NCI-H146 treated with DMSO at 0.1 percent for 48 hours (cell line): ENCODE data around the gene NPFFR1.
"Not testable (repeated sequence)": the region's sequence is repeated elsewhere in the genome, so short reads cannot be mapped to it uniquely, and the experiment has no call there.

Experiments
- DNase-seq: peaks from one replicate; lab custom pipeline; 2025; ENCODE audit not compliant: unreplicated experiment; lab: John Stamatoyannopoulos, UW

The NPFFR1 gene

DNA sequence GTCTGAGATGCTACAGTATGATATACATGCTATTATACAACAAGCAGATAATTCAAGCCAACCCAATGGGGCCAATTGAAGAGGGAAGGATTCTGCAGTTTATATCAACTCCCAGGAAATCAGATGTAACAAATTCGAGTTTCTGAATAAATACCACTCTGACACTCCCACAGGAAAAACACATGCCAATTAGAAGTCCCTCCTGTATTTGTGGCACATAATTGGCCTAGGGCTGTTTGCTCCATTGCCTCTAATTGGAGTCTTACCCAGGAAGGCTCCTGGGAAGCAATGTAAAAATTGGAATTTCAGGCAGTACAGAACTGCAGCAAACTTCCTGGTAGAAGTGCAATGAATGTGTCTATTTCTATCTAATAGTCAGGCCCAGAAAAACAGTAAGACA is 55.3 kb downstream of the NPFFR1 start:
- DNase-seq: peak; percentile 7

DNA sequence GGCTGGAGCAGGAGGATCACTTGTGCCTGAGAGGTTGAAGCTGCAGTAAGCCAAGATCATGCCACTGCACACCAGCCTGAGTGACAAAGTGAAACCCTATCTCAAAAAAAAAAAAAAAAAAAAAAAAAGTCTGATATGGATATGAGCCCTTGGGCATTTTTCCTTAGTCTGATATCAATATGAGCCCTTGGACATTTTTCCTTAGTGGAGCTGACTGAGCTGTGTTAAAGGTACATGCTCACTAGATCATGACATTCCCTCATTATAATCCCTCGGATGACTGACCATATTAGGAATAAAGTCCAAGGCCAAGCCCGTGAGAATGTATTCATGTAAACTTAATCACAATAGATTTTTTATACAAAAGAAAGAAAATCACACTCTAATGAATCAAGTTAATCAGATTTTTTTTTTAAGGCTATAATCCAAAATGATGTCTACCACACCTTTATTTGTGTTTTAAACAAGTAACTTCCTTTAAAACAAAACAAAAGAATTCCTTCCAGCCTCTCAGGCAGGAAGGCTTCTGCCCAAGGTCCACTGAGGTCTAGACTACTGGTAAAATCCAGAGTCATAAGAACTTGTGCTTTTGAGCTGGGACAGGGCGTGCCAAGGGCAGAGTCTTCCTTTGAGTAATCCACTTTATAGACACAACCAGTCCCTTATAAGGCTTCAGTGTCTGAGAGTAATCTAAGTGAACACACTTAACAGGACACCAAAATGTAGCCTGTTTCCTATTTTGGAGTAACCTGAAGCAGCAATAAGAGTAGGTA is 56.1 kb downstream of the NPFFR1 start:
- DNase-seq: no peak

DNA sequence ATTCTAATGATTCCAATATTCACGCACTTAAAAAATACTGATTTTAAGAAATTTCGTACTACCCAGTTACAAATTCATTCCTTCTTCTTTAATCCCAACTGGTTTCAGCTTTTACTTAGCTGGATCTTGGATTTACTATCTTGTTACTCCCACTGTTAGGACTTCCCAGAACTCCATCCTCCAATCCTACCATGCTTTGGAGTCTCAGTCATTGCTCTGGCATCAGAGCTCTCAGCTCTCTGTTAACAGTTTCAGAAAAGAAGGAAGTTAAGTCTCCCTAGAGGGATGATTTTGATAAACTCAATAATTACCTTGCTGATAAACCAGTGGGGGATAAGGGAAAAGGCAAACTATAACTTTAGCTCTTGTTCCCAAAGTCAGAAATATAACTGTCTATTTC is 60.1 kb downstream of the NPFFR1 start:
- DNase-seq: no peak

DNA sequence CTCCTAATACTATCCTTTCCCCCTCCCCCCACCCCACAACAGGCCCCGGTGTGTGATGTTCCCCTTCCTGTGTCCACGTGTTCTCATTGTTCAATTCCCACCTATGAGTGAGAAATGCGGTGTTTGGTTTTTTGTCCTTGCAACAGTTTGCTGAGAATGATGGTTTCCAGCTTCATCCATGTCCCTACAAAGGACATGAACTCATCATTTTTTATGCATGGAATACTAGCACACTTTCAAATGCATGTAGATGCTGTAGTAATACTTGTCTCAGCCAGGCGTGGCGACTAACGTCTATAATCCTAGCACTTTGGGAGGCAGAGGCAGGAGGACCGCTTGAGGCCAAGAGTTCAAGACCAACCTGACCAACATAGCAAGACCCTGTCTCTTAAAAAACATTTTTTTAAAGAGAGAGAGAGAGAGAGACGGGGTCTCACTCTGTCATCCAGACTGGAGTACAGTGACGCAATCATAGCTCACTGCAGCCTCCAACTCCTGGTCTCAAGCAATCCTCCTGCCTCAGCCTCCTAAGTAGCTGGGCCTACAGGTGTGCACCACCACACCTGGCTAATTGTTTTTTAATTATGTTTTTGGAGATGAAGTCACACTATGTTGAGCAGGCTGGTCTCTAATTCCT is 60.9 kb downstream of the NPFFR1 start:
- DNase-seq: not testable (repeated sequence)

DNA sequence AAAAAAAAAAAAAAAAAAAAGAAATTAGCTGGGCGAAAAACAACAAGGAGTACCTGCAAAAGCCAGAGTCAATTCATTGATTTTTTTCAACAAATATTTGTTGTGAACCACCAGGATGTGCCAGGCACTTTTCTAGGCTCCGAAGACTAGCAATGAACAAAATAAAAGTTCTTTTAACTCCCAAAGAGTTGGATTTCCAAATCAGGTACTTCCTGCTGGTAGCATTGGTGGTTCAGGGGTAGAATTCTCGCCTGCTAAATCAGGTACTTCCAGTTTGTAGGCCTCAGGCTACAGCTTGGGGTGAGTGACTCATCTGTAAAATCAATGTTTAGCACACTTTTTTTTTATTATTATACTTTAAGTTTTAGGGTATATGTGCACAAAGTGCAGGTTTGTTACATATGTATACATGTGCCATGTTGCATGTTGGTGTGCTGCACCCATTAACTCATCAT is 61.4 kb downstream of the NPFFR1 start:
- DNase-seq: no peak

DNA sequence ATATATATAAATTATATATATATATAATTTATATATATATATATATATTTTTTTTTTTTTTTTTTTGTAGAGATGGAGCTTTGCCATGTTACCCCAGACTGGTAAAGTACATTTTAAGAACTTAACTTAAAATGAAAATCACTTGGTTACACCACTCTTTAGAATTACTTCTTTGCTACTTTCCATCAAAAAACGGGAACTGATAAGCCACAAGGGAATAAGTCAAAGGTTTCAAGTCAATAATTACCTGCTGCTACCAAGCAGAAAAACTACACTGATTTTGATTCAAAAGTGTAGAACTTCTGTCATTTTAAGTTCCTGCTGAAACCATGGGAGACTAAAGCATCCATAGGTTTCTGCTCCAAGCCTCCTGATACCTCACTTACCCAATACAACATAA is 62.8 kb downstream of the NPFFR1 start:
- DNase-seq: no peak

DNA sequence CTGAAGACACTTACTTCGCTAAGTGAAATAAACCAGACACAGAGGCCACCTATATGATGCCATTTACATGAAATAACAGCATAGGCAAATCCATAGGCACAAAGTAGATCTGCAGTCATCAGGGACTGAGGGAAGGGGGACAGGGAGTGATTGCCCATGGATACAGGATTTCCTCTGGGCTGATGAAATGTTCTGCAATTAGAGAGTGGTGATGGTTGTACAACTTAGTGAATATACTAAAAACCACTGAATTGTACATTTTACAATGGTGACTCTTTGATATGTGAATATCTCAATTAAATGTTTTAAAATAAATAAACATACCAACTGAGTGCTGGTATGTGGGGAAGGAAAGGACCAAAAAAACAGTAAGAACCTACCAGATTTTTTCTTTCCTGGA is 70.9 kb downstream of the NPFFR1 start:
- DNase-seq: no peak

DNA sequence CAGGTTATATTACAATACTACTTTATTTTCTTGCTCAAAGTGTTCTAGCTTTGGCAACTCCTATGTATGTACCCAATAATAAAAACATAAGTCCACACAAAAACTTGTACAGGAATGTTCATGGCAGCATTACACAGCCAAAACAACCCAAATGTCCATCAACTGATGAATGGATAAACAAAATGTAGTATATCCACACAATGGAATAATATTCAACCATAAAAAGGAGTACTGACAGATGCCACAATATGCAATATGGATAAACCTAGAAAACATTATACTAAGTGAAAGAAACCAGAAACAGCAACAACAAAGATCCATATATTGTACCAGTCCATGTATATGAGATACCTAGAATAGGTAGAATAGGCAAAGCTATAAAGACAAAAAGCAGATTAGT is 71.5 kb downstream of the NPFFR1 start:
- DNase-seq: no peak

DNA sequence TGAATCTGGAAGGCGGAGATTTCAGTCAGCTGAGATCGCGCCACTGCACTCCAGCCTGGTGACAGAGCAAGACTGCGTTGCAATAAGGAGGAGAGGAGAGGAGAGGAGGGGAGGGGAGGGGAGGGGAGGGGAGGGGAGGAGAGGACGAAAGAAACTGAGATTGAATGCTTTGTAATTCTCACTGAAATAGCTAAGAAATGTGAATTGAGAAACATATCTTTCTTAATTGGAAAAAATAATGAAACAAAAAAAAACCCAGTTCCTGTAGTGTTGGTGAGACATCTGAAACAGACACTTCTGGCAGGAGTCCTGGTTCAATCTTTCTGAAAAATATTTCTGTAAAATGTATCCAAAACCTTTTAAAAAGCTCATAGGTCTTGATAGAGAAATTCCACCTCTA is 77.0 kb downstream of the NPFFR1 start:
- DNase-seq: no peak

DNA sequence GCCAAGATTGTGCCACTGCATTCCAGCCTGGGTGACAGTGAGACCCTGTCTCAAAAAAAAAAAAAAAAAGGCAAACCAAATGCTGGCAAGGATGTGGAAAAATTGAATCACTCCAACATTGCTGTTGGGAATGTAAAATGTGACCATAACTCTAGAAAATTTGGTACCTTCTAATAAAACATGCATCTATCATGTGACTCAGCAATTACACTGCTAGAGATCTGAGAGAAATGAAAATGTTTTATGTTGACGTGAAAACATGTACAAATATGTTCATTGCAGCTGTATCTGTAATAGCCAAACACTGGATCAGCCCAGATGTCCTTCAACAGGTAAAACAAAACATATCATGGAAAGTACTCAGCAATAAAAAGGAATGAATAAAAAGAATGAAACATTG is 82.7 kb downstream of the NPFFR1 start:
- no peak for DNase-seq

DNA sequence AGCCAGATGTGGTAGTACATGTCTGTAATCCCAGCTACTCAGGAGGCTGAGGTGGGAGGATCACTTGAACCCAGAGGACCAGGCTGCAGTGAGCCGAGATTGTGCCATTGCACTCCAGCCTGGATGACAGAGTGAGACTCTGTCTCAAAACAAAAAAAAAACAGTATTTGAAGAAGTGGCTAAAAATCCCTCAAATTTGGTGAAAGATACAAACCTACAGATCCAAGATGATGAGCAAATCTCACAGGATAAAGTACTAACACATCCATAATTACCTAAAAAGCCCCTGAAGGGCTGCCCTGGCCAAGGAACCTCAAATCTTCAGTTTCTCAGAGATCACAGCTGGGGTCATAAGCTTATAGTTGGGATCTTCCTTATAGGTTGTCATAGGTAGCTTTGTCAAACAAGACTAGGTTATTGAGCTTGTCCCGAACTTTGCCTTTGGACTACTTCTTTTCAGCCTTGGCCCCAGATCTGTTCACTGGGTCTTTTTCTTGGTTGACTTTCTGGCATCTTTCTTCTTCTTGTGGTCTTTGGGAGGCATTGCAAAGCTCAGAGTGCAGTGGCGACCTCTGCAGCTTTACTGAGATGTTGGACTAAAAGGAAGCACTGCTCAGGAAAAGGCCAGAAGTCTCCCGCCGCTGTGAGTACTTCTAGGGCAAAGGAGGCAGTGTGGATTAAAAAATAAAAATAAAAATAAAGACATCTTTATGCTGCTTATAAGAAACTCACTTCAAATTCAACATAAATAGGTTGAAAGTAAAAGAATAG is 84.9 kb downstream of the NPFFR1 start:
- DNase-seq: no peak
